Measurements from ENCODE around the gene SERPINA5.

GRCh38 chr14:94598506-94598815 is 17.2 kb downstream of the SERPINA5 start:
- no peak for TF ChIP-seq CTCF (conservative IDR thresholded peaks at IDR 0.05)
- no peak for TF ChIP-seq EZH2 (IDR thresholded peaks at IDR 0.05; ENCODE audit: low read depth)

Measured in PC-9 (cell line).